ENCODE data around the gene MAGOH.

The MAGOH gene

DNA sequence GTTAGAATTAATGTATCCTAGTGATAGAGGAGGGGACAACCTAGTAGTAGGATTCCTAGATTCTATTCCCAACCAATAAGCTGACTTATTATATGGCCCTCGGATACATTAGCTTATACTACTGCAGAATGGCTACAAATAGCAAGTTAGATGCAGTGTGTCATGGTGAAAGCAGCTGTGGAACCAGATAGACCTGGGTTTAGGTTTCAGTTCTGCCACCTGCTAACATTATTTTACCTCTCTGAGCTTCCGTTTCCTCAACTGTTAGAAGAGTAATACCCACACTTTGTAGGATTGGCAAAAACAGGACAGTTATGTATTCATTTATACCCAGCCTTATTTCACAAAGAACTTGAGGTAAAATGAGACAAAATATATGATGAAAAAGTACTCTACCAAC lies 21.6 kb upstream of the MAGOH start:
- H3K4me3 ChIP-seq (ENCODE audit: low read length): no peak overlapping the region
- no peak for TF ChIP-seq ZNF274 (IDR thresholded peaks at IDR 0.05; ENCODE audit: low read depth, low read length)

DNA sequence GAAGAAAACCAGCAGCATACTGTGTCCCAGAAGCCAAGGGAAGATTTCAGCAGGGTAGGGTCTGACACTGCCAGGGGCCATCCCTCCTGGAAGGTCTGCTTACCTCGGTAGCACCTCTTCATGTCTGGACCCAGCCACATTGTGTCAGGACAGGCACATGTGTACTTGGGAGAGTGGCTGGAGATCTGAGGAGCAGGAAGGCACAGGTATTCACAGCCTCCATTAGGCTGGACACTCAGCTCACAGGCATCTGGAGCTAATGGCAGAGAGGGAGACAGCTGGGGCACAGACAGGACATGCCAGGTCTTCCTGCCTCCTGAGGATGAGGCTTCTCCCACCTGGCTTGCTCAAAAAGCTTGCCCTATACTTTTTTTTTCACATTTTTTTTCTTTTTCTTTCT lies 19.9 kb upstream of the MAGOH start:
- TF ChIP-seq ZNF274 (IDR thresholded peaks at IDR 0.05; ENCODE audit: low read depth, low read length): no peak
- H3K4me3 ChIP-seq (ENCODE audit: low read length): no peak overlapping the region

DNA sequence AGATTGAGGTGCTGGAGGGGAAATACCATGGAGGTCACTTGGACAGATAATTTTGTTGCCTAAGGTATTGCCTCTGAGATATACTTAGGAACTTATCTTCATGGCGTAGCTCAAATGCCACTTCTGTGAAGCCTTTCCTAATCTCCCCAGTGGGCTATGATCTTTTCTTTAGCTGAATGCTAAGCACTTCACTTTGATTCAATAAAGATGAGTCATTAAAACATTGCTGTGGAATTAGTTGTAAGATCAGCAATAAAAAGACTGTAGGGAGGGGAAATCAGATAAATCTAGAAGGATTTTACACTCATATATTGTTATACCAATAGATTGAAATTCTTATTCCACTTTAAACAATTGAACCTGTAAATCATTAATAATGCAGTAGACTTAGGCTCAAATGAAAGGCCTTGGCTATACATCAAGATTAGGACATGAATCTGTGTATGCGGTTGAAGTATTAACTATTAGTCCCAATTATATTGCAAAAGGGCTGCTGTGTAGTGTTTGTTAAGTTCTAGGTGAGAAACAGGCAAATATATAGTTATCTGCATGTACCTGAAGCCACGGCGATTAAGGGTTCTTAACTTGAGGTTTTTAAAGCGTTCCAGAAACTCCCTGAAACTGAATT lies 19.2 kb upstream of the MAGOH start:
- no peak for TF ChIP-seq ZNF274 (IDR thresholded peaks at IDR 0.05; ENCODE audit: low read depth, low read length)

GRCh38 chr1:53256511-53257453 lies 18.5 kb upstream of the MAGOH start:
- H3K4me3 ChIP-seq (ENCODE audit: low read length): no peak overlapping the region
- TF ChIP-seq ZNF274 (IDR thresholded peaks at IDR 0.05; ENCODE audit: low read depth, low read length): no peak

More for the DNA sequence above, 19.2 kb upstream of the MAGOH start:
- H3K4me3 ChIP-seq (ENCODE audit: low read length): no peak overlapping the region

DNA sequence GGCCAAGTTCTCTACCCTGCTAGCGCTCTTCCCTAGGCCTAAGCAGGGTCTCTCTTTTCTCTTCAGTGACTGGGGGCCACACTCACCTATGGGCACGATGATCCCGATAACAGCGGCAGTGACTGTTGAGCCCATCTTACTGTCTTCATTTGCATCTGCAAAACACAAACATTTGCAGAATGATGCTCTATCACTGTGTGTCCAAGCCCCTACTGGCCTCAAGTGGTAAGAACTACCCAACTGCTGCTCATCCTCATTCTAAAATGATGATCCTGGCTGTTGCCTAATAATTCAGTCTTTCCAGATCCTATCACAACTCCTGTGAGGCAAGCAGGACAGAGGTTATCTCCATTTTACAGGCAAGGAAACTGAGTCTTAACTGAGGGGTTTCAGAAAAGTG lies 16.7 kb upstream of the MAGOH start:
- TF ChIP-seq ZNF274 (IDR thresholded peaks at IDR 0.05; ENCODE audit: low read depth, low read length): no peak
- H3K4me3 ChIP-seq (ENCODE audit: low read length): no peak overlapping the region

DNA sequence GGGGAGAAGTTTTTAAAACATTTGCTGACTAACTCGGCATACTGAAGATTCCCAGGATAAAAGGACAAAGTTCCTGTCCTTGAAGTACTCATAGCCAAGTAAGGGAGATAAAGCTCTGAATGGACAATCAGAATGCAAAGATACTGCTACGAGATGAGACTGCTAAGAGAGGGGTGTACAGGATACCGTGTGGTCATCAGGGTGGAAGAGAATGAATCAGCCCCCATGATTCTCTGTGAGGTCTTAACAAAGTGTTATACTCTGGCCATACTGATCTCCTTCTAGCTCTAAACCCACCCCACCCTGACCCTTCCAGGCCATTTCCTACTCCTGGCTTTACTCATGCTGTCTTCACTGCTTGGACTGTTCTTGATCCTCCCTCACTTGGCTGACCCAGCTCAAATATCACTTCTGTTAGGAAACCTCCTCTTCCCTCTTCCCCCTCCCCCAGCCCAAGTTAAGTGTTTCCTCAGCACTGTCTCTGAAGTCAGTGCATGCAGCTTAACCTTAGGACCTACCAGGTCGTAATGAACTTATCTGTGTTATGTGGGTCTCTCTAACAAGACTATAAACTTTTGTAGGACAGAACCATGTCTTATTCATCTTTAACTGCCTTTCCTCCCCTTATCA lies 15.8 kb upstream of the MAGOH start:
- no peak overlapping the region for H3K4me3 ChIP-seq (ENCODE audit: low read length)
- no peak for TF ChIP-seq ZNF274 (IDR thresholded peaks at IDR 0.05; ENCODE audit: low read depth, low read length)

GRCh38 chr1:53250325-53250724 lies 12.0 kb upstream of the MAGOH start:
- no peak for TF ChIP-seq ZNF274 (IDR thresholded peaks at IDR 0.05; ENCODE audit: low read depth, low read length)

GRCh38 chr1:53249706-53250105 lies 11.4 kb upstream of the MAGOH start:
- no peak for TF ChIP-seq ZNF274 (IDR thresholded peaks at IDR 0.05; ENCODE audit: low read depth, low read length)
- no peak overlapping the region for H3K4me3 ChIP-seq (ENCODE audit: low read length)

More at GRCh38 chr1:53250325-53250724, 12.0 kb upstream of the MAGOH start:
- no peak overlapping the region for H3K4me3 ChIP-seq (ENCODE audit: low read length)

GRCh38 chr1:53246261-53247134 lies 8.2 kb upstream of the MAGOH start:
- TF ChIP-seq ZNF274 (IDR thresholded peaks at IDR 0.05; ENCODE audit: low read depth, low read length): no peak
- no peak overlapping the region for H3K4me3 ChIP-seq (ENCODE audit: low read length)

GRCh38 chr1:53244141-53244540 lies 5.8 kb upstream of the MAGOH start:
- no peak for TF ChIP-seq ZNF274 (IDR thresholded peaks at IDR 0.05; ENCODE audit: low read depth, low read length)
- no peak overlapping the region for H3K4me3 ChIP-seq (ENCODE audit: low read length)

DNA sequence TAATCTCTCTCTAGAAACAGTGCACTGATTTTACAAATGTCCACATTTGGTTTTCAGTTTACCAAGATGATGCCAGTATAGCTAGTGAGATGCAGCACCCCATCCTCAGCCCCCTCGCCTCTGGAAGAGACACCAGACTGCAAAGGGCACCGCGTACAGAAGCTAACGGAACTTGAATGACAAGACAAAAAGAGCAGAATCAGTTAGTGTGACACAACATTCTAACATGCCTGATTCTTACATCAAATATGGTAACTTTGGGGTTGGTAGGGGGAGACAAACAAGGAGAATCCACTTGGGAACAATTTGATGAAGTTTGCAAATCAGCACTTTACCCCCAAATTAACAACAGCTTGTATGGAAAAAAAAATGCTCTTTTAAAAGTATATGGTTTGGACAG lies 4.1 kb upstream of the MAGOH start:
- no peak overlapping the region for H3K4me3 ChIP-seq (ENCODE audit: low read length)
- no peak for TF ChIP-seq ZNF274 (IDR thresholded peaks at IDR 0.05; ENCODE audit: low read depth, low read length)

- no peak for TF ChIP-seq ZNF274 (IDR thresholded peaks at IDR 0.05; ENCODE audit: low read depth, low read length)
- H3K4me3 ChIP-seq (ENCODE audit: low read length): no peak overlapping the region
Measured at GRCh38 chr1:53241828-53242227, 3.5 kb upstream of the MAGOH start.

DNA sequence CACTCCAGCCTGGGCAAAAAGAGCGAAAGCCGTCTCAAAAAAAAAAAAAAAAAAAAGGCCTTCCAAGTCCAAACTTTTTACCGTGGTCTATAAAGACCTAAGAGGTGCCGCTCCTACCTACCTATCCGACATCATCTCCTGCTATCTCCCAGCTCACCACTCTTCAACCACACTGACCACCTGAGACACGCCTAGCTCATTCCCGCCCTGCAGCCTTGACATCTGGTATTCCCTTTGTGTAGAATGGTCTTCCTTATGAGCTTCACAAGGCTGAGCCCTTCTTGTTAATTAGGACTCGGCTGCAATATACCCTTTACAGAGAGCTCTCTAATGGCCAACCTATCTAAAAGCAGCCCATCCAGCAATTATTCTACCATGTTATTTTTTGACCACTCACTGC lies 680 bp downstream of the MAGOH start:
- no peak for TF ChIP-seq ZNF274 (IDR thresholded peaks at IDR 0.05; ENCODE audit: low read depth, low read length)
- peak overlapping the region; percentile 95 for H3K4me3 ChIP-seq (ENCODE audit: low read length)

- H3K4me3 ChIP-seq (ENCODE audit: low read length): peak overlapping the region; percentile 79
- TF ChIP-seq ZNF274 (IDR thresholded peaks at IDR 0.05; ENCODE audit: low read depth, low read length): no peak
Measured at GRCh38 chr1:53220962-53221286, 17.4 kb downstream of the MAGOH start.
